Esophagus squamous epithelium (tissue), 4 donors: Measurements from ENCODE around the gene CD22.

Experiments used
- CTCF ChIP-seq, 6 experiments: fragments of 450-650 bp in 4 of 6; fragments of 200-600 bp in 2 of 6; sonication (generic) in 2 of 6; IDR thresholded peaks; one replicate each; pipeline ENCODE4 v1.5.1; 2016 to 2019; ENCODE audit warnings: antibody characterized with exemption in 6 of 6, mild to moderate bottlenecking in 4 of 6, moderate library complexity in 4 of 6
- POLR2A ChIP-seq, 4 donors: fragments of 450-650 bp; IDR thresholded peaks; one replicate each; pipeline ENCODE4 v1.6.1; 2017; ENCODE audit warnings: antibody characterized with exemption in 4 of 4, mild to moderate bottlenecking in 4 of 4, moderate library complexity in 3 of 4

GRCh38 chr19:35368378-35368777 is 39.4 kb downstream of the CD22 start:
- TF ChIP-seq CTCF (IDR thresholded peaks at IDR 0.05), result no peak
- no peak for TF ChIP-seq POLR2A (IDR thresholded peaks at IDR 0.05)
